22Rv1 (cell line): ENCODE data around the gene ABCG2.
A peak's percentile ranks its signal among the peaks of the same experiment; 100 is the strongest.

Experiments
- H3K27ac ChIP-seq: fragments of 450-650 bp; 2 replicates; pipeline ENCODE4 v1.5.1; 2017
- ZFX ChIP-seq: fragments of 450-650 bp; IDR thresholded peaks from 2 replicates; pipeline ENCODE4 v1.6.1; 2017; ENCODE audit warnings: antibody characterized with exemption, borderline replicate concordance
- TF ChIP-seq, protein P1 (sequence below): fragments of 450-650 bp; IDR thresholded peaks from 2 replicates; pipeline ENCODE4 v1.5.1; 2017; ENCODE audit warnings: mild to moderate bottlenecking

The ABCG2 gene

DNA sequence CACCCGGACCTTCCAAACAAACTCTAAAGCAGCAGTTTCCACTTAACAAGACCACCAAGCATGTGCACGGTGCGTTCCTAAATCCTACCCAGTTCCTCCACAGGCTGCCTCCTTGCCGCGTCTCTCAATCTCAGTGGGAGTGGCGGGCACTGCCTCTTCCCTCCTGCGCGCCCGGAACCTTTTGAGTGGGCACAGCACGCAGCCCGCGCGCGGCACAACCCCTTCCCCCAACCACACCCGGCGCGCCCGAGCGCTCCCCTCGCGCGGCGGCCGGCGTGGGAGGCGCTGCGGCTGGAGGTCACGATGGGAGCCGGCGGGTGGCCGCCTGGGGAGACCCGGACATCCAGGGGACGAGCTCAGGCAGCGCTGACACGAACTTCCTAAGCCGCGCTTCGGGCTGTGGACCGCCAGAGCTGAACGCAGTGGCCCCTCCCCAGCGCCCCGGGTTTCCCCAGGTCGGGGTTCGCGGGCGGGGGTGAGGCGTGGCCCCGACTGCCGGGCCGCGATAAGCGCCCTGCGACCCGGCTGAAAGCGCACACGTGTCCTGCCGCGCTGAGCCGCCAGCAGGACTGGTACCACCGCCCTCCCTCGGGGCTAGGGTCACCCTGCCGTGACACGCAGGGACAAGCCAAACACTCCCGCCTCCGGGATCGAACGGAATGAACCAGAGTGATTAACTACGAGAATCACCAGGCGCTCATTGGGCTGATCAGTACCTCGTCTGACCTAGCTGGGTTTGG, at the start of gene ABCG2:
Gene ABCG2 (minus strand): TSS at position 151 of the 740 bp plus-strand sequence. CDS start 18,644 bp downstream, outside the sequence.
- TF ChIP-seq ZFX, result no peak
- TF ChIP-seq, protein P1, sequence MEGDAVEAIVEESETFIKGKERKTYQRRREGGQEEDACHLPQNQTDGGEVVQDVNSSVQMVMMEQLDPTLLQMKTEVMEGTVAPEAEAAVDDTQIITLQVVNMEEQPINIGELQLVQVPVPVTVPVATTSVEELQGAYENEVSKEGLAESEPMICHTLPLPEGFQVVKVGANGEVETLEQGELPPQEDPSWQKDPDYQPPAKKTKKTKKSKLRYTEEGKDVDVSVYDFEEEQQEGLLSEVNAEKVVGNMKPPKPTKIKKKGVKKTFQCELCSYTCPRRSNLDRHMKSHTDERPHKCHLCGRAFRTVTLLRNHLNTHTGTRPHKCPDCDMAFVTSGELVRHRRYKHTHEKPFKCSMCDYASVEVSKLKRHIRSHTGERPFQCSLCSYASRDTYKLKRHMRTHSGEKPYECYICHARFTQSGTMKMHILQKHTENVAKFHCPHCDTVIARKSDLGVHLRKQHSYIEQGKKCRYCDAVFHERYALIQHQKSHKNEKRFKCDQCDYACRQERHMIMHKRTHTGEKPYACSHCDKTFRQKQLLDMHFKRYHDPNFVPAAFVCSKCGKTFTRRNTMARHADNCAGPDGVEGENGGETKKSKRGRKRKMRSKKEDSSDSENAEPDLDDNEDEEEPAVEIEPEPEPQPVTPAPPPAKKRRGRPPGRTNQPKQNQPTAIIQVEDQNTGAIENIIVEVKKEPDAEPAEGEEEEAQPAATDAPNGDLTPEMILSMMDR, result no peak
- peak within 1 kb of the TSS; percentile 44 for H3K27ac ChIP-seq

DNA sequence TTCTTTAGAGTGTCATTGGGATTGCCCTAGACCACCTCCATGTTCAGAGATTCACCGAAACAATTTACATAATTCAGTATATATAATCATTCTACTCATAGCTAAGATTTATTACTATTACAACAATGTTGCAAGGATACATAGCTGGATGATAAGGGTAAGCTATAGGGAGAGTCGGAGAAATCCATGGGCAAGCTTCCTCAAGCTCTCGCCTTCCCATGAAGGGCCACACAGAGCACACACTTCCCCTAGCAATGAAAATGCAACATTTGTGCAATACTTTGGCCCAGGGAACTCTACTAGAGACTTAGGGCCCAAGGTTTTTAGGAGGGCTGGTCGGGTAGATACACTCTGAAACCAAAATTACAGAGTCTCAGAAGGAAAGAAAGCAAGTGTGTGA, 49.7 kb upstream of the ABCG2 start:
- TF ChIP-seq ZFX, result no peak
- TF ChIP-seq, protein P1, result no peak
- H3K27ac ChIP-seq, result no peak overlapping the region

DNA sequence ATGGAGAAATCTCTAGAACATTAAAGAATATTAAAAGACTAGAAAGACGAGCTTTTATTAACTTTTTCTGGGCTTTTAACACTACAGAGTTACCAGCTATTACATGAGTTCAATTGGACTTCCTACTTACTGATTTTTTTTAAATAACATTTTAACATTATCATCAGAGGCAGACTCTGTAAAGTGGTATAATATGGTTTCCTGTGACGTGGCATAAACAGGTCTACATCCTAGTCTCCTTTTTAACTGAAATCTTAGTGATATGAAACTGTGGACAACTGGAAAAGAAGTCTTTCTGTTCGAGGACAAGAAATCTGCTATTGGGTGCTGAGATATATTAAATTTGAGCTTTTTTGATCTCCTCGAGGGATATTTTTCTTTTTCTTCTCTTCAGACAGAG, 48.7 kb upstream of the ABCG2 start:
- no peak overlapping the region for H3K27ac ChIP-seq
- TF ChIP-seq, protein P1, result no peak
- TF ChIP-seq ZFX, result no peak

DNA sequence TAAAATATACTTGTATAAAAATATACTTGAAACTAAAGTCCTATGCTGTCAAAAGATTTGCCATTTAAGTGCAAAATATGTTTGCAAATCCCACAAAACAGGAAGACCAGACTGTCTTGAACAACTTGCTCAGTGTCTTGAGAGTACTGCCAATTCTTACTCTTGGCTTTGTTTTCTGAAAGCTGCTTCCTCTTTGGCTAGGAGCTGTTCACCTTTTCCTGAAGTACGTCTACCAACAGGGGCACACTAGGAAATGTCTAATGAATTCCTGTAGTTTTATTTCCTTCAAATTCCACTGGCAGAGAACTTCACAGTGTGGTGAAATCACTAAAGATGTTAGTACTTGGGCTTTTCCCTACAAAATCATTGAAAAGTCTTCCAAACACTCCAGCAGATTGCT, 46.4 kb upstream of the ABCG2 start:
- no peak for TF ChIP-seq ZFX
- TF ChIP-seq, protein P1, result no peak
- H3K27ac ChIP-seq, result no peak overlapping the region

DNA sequence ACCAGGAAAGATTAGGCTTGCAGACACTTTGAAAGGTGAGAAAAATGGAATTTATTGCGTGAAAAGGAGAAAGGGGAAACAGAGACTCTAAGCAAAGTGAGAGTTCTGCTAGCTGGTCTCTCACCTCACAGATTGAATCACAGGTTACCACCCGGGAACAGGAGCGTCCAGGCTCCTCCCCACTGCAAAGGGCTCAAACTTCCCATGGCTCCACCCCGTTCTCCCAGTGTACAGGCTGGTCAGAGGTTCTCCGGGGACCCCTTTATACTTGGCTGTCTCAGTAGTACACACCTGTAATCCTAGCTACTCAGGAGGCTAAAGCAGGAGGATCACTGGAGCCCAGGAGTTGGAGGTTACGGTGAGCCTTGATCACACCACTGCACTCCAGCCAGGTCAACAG, 44.0 kb upstream of the ABCG2 start:
- no peak for TF ChIP-seq ZFX
- TF ChIP-seq, protein P1, result no peak
- no peak overlapping the region for H3K27ac ChIP-seq

DNA sequence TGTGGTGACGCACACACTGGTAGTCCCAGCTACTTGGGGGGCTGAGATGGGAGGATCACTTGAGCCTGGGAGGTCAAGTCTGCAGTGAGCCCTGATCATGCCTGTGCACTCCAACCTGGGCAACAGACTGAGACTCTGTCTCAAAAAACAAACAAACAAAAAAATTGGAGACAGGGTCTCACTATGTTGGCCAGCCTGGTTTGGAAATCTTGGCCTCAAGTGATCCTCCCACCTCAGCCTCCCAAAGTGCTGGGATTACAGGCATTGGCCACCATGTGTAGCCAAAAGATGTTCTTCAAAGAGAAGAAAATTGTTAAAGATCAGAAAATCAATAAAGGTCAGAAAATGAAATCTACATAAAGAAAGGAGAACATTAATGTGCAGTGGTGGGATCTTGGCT, 41.7 kb upstream of the ABCG2 start:
- TF ChIP-seq, protein P1, result no peak
- TF ChIP-seq ZFX, result no peak
- H3K27ac ChIP-seq, result no peak overlapping the region

DNA sequence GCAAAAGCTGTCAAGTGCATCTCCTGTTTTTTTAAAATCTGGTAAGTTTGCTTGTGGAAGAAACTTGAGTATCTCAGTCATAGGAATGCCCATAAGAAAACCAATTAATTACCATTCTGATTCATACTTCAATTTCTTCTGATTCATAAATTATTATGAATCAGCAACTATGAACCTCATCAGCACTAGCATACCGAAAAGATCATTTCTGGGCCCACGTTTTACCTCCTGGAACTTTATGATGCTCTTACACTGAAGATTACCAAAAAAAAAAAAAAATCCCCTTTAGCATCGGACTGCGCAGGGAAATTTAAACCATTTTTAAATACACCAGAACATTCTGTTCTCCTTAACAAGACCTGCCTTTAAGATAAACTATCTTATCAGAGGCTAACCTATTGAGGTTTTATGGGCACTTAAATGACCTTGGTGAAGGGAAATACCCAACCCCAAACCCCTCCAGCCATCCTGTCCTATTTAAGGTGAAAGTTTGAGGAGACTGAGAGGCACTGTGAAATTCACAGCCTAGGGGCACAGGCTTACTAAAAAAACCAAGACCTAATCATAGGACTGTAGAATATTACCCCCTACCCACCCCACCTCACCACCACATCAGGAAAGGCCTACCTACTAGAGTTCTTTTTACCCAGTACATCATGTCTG, 38.2 kb upstream of the ABCG2 start:
- H3K27ac ChIP-seq, result peak overlapping the region; percentile 35
- no peak for TF ChIP-seq ZFX
- TF ChIP-seq, protein P1, result no peak
